Measurements from ENCODE around the gene VTI1B.

GRCh38 chr14:67653651-67654280, 20.7 kb downstream of the VTI1B start:
- TF ChIP-seq EZH2 (IDR thresholded peaks at IDR 0.05; ENCODE audit: low read depth, unreplicated experiment) (no peak), CTCF (conservative IDR thresholded peaks at IDR 0.05; ENCODE audit: low read depth in 2 of 2) (no peak), JUNB (IDR thresholded peaks at IDR 0.05; ENCODE audit: unreplicated experiment) (no peak), REST (IDR thresholded peaks at IDR 0.05; ENCODE audit: unreplicated experiment) (no peak), STAT1 (IDR thresholded peaks at IDR 0.05; ENCODE audit: unreplicated experiment) (no peak), POLR2AphosphoS5 (IDR thresholded peaks at IDR 0.05; ENCODE audit: low read depth) (no peak), NANOG (IDR thresholded peaks at IDR 0.05; ENCODE audit: borderline replicate concordance) (no peak), EZH2phosphoT487 (IDR thresholded peaks at IDR 0.05; ENCODE audit: unreplicated experiment) (no peak), CREB1 (CRISPR knock-in tag; IDR thresholded peaks at IDR 0.05; ENCODE audit: low read depth) (no peak), ZNF331 (CRISPR knock-in tag; IDR thresholded peaks at IDR 0.05; ENCODE audit: low read depth) (no peak), ZNF114 (CRISPR knock-in tag; IDR thresholded peaks at IDR 0.05) (no peak), ETS1 (IDR thresholded peaks at IDR 0.05) (no peak), ZNF462 (CRISPR knock-in tag; IDR thresholded peaks at IDR 0.05) (no peak)
